Heart left ventricle (tissue), 16 donors: ENCODE results near the gene KLHL36. TPM values are rescaled to one million over a fixed set of nuclear protein-coding genes. Genes with fewer than 3 reads are reported as not detected.
"Not testable (repeated sequence)": the region's sequence is repeated elsewhere in the genome, so short reads cannot be mapped to it uniquely, and the experiment has no call there.

Experiments used
- ATAC-seq, 4 donors: fragments of 200-7000 bp; cut with Tn5 transposase; one replicate each; pipeline ENCODE4 v1.9.1; 2020 to 2022; ENCODE audit warnings: moderate library complexity in 4 of 4, mild to moderate bottlenecking in 3 of 4, moderate number of reproducible peaks in 1 of 4
- DNase-seq, 5 donors: peaks; one replicate each; pipeline ENCODE4 v3.0.0-alpha.2; 2020
- H3K27ac ChIP-seq, 12 donors: fragments of 200-600 bp; sonication (generic) in 4 of 12; one replicate each; pipeline versions ENCODE4 v1.5.0 to v1.8.0; 2016 to 2022; ENCODE audit warnings: mild to moderate bottlenecking in 2 of 12
- H3K27me3 ChIP-seq, 9 donors: fragments of 200-600 bp; sonication (generic) in 2 of 9; one replicate each; pipeline versions ENCODE4 v1.5.1 to v1.8.0; 2016 to 2022; ENCODE audit warnings: mild to moderate bottlenecking in 3 of 9
- H3K36me3 ChIP-seq, 9 donors: fragments of 200-600 bp; sonication (generic) in 2 of 9; one replicate each; pipeline versions ENCODE4 v1.5.0 to v1.8.0; 2018 to 2022; ENCODE audit warnings: mild to moderate bottlenecking in 2 of 9
- H3K4me1 ChIP-seq, 12 donors: fragments of 200-600 bp; sonication (generic) in 4 of 12; one replicate each; pipeline versions ENCODE4 v1.5.0 to v1.8.0; 2016 to 2022; ENCODE audit warnings: mild to moderate bottlenecking in 3 of 12
- H3K4me3 ChIP-seq, 12 donors: fragments of 200-600 bp; sonication (generic) in 4 of 12; one replicate each; pipeline versions ENCODE4 v1.5.0 to v1.8.0; 2017 to 2022; ENCODE audit warnings: mild to moderate bottlenecking in 9 of 12, moderate library complexity in 4 of 12
- H3K9me3 ChIP-seq, 12 donors: fragments of 200-600 bp; sonication (generic) in 4 of 12; one replicate each; pipeline versions ENCODE4 v1.5.0 to v1.8.0; 2016 to 2022; ENCODE audit warnings: mild to moderate bottlenecking in 1 of 12
- CTCF ChIP-seq, 12 donors: fragments of 200-600 bp; sonication (generic) in 4 of 12; IDR thresholded peaks; one replicate each; pipeline versions ENCODE4 v1.5.0 to v1.8.0; 2018 to 2022; ENCODE audit warnings: antibody characterized with exemption in 12 of 12, mild to moderate bottlenecking in 5 of 12
- POLR2A ChIP-seq, 2 donors: fragments of 450-650 bp; IDR thresholded peaks; one replicate each; pipeline ENCODE4 v1.6.1; 2017; ENCODE audit warnings: antibody characterized with exemption in 2 of 2, mild to moderate bottlenecking in 2 of 2, moderate library complexity in 2 of 2
- WGBS, 4 donors: extraction: QIAGEN DNeasy Blood & Tissue Kit in 2 of 4; methylation state at CpG; one replicate each; pipeline versions ENCODE4 v1.1.5 to v1.1.7; 2013 to 2018; 5-methylcytosine and 5-hydroxymethylcytosine counted together
- intact Hi-C, 10 donors: fragments of 100-400 bp; cut with DNase I; formaldehyde crosslinking; loops; one replicate each; pipeline versions ENCODE4 v1.11.1 to v1.14.2; 2022
- polyA plus RNA-seq, 2 donors: library from polyadenylated mRNA; stranded (reverse); fragments of 200-250 nt; gene quantifications; one replicate each; pipeline ENCODE4 v1.2.3, GENCODE V29; 2013
- total RNA-seq, 9 donors: library from RNA; depleted of rRNA in 2 of 9; stranded (reverse); fragments of >200 nt in 2 of 9; fragmentation: NEBNext Ultra II Directional in 3 of 9; extraction: Animal tissue kit (Norgen Biotek cat#: 25700) in 3 of 9; gene quantifications; one replicate each; pipeline versions ENCODE4 v1.1.0 to v1.2.4, GENCODE V29; 2016 to 2023
- donor health status: ischemic (EF 13 %, LVEDD 7.1; RV severe dilation, severe dysfunction).
- donor health status: healthy with polysubstance abuse.
- donor health status: DM: no; HTN: yes; CAD: no.
- donor health status: DM: no; HTN: no; CAD: no.
- donor health status: ischemic (EF 25% LVEDD 6.9; RV normal size, moderate dysfunction).
- donor health status: ischemic (EF 25% LVEDD 5.7; RV mildly dilated, moderate dysfunction).
- donor health status: healthy.
- donor health status: DM: yes; HTN: yes; CAD: no.
- donor health status: ischemic (EF 35%, LVEDD 5.7; RV mildly dilated, moderate dysfunction).
- donor health status: nonischemic (EF 11% LVEDD 7.7; RV severe dilation, severe dysfunction).
- donor health status: DM: yes; HTN: yes; CAD: no.
- donor health status: PGD.
- donor health status: ischemic (EF 29% LVEDD 5.4; RV normal size, mild dysfunction).
- donor health status: nonischemic (EF 23%, LVEDD 6.1; RV moderate dilation, normal function).

KLHL36 gene
- total and polyA plus RNA-seq, 11 donors = 19.2 to 93.0 (median 58.0) TPM

- H3K4me3 ChIP-seq = peak within 1 kb of the TSS; percentile 31 to 96 (median 74)
- intact Hi-C loops = loop anchor here in 2 of 10 donors (10.0 kb wide), 2 partner anchors 63 to 333 kb away; no protein-coding TSS in a partner anchor
Measured at GRCh38 chr16:84617791-84618580, 30.3 kb upstream of the KLHL36 start, which contains the start of gene COTL1. TSS of gene COTL1 (minus strand) at chr16:84618078. CDS start at chr16:84617914, 164 bp downstream.

DNA sequence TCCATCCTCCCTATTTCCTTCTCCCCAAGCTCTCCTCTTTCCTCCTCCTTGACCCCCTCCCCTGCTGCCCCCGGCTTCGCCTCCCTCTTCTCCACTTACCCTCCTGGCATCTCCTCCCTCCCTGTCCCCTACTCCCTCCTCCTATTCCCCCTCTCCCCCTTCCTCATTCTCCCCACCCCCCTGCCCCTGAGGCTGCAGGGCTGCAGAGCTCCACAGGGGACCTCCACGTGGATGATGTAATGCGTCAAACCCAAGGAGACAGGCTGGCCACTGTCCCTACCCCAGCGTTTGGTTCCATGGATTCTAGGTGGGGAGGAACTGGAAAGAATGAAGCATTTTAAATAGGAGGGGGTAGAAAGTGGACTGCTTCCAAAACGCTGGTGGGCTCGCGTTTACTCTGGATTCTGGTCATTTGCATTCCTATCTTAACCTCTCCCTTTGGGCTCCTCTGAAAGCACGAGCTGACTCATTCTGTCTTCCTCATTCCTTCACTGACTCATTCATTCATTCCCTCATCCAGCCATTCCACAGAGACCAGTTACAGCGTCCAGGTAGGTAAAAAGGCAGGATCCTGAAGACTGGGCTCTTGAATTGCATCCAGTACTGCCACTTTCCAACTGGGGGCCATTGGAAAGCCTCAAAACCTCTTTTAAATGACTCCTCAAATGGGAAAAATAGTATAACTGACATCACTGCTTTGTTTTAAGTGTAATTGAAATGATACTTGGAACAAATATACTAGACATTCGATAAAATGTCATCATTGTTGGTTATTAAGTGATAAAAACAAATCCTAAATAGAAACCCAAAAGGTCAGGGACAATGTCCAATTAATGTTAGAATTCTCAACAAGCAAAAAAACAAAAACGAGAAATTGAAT lies 29.5 kb upstream of the KLHL36 start:
- Histone ChIP-seq H3K9me3 (no peaks in the 10 kb centered on the region), H3K4me3 (peak overlapping the region in 3 of 12 donors; percentile 72 to 96 (median 72)), H3K27ac (peak overlapping the region in 2 of 12 donors; percentile 29 to 30), H3K27me3 (peaks cover 0 to 8% (median 0%) of the 10 kb centered on the region in 9 donors), H3K36me3 (no peaks in the 10 kb centered on the region), H3K4me1 (peaks cover 0 to 51% (median 12%) of the 10 kb centered on the region in 12 donors)
- peak in 3 of 5 donors; percentile 30 to 63 (median 49) for DNase-seq
- WGBS, 4 donors = 21 to 25% (median 23%) methylated on average over 12 of the region's 12 CpGs
- TF ChIP-seq POLR2A (IDR thresholded peaks at IDR 0.05) (no peak), CTCF (IDR thresholded peaks at IDR 0.05) (no peak)
- ATAC-seq = peak in 2 of 4 donors; percentile 6 to 32
- intact Hi-C loops = loop anchor here in 2 of 10 donors (10.0 kb wide), 2 partner anchors 64 to 334 kb away; no protein-coding TSS in a partner anchor

More at GRCh38 chr16:84617791-84618580, 30.3 kb upstream of the KLHL36 start, which contains the start of gene COTL1:
- peak; percentile 96 to 99 (median 97) for DNase-seq
- Histone ChIP-seq H3K27ac (peak within 1 kb of the TSS in 11 of 12 donors; percentile 37 to 87 (median 57)), H3K36me3 (peaks cover 0 to 5% (median 0%) of the 10 kb centered on the region in 9 donors), H3K27me3 (peaks cover 0 to 8% (median 0%) of the 10 kb centered on the region in 9 donors), H3K4me1 (peaks cover 0 to 57% (median 12%) of the 10 kb centered on the region in 12 donors), H3K9me3 (no peaks in the 10 kb centered on the region)
- TF ChIP-seq POLR2A (IDR thresholded peaks at IDR 0.05) = peak in 1 of 2 donors; percentile 54
- TF ChIP-seq CTCF (IDR thresholded peaks at IDR 0.05) = no peak
- WGBS, 4 donors = 0 to 1% (median 1%) methylated on average over 8 to 76 of the region's 76 CpGs
- peak; percentile 89 to 96 (median 93) for ATAC-seq

DNA sequence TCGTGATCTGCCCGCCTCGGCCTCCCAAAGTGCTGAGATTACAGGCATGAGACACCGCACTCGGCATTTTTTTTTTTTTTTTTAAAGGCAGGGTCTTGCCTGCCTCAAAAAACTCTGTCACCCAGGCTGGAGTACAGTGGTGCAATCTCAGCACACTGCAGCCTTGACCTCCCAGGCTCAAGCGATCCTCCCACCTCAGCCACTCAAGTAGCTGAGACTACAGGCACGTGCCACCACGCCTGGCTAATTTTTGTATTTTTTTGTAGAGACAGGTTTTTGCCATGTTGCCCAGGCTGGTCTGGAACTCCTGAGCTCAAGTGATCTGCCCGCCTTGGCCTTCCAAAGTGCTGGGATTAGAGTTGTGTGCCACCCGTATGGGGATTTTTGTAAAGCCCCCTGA lies 27.4 kb upstream of the KLHL36 start:
- H3K9me3 ChIP-seq, H3K4me3 ChIP-seq, DNase-seq, H3K27me3 ChIP-seq, H3K36me3 ChIP-seq, ATAC-seq, H3K27ac ChIP-seq: not testable (repeated sequence)
- intact Hi-C loops = loop anchor here in 4 of 10 donors (1.0 to 5.0 kb wide), 4 partner anchors 51 to 116 kb away; no protein-coding TSS in a partner anchor
- 78 to 84% (median 80%) methylated on average over 10 of the region's 10 CpGs for WGBS, 4 donors
- peaks cover 0 to 30% (median 12%) of the 10 kb centered on the region in 12 donors for H3K4me1 ChIP-seq

GRCh38 chr16:84625556-84625955 lies 22.8 kb upstream of the KLHL36 start:
- Histone ChIP-seq H3K4me3 (no peak overlapping the region), H3K36me3 (no peaks in the 10 kb centered on the region), H3K27me3 (no peaks in the 10 kb centered on the region), H3K9me3 (no peaks in the 10 kb centered on the region), H3K4me1 (peaks cover 0 to 8% (median 0%) of the 10 kb centered on the region in 12 donors), H3K27ac (no peak overlapping the region)
- ATAC-seq = no peak
- DNase-seq = no peak
- WGBS, 4 donors = 93 to 94% (median 93%) methylated on average over 6 of the region's 6 CpGs
- intact Hi-C loops = loop anchor here in 1 of 10 donors (2.0 kb wide), 1 partner anchor 101 kb away; no protein-coding TSS in a partner anchor
- TF ChIP-seq POLR2A (IDR thresholded peaks at IDR 0.05) (no peak), CTCF (IDR thresholded peaks at IDR 0.05) (no peak)
